ENCODE results near the gene DDX23. TPM values are rescaled to one million over a fixed set of nuclear protein-coding genes. Genes with fewer than 3 reads are reported as not detected.
A peak's percentile ranks its signal among the peaks of the same experiment; 100 is the strongest.

The DDX23 gene
- total RNA-seq, 1 donor from 2014 or later, result 121 TPM

- DNase-seq (ENCODE audit: low read depth), result no peak
Measured at GRCh38 chr12:48823281-48823680, 28.7 kb downstream of the DDX23 start.

- DNase-seq (ENCODE audit: low read depth), result no peak
Measured at GRCh38 chr12:48822711-48823110, 29.3 kb downstream of the DDX23 start.

- no peak for DNase-seq (ENCODE audit: low read depth)
Measured at GRCh38 chr12:48822139-48822538, 29.8 kb downstream of the DDX23 start.

DNA sequence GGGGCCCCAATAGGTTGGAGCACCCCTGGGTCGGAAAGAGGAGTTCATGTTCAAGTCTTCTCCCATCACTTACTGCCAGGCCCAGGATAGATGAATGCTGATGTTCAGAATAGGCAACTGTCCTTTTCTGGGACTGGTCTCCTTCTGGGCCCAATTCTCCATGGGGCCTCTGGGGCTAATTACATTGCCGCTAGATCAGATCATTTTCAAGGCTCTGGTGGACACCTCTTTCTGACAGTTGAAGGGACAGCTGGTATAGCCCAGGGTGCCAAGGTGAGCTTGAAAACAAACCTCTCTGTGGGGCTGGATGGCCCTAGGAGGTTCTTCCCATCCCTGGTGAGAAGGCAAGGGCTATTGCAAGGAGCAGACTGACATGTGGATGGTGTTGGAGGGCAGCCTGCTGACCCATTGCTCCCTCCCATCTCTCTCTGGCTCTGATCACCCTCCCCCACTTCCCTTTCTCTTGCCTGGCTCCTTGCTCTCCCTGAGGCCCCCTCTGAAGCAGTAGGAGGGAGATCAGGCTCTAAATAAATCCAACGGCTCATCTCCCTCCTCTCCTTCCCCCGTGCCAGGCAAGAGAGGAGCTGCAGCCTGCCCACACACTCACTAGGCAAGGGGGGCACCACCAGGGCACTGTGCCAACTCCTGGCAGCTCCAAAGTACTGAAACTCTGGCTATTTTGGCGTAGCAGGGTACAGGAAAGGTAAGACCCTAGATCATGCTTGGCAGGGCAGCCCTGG lies 31.8 kb downstream of the DDX23 start:
- DNase-seq (ENCODE audit: low read depth), result no peak

- no peak for DNase-seq (ENCODE audit: low read depth)
Measured at GRCh38 chr12:48818831-48819590, 33.0 kb downstream of the DDX23 start.

- peak; percentile 15 for DNase-seq (ENCODE audit: low read depth)
Measured at GRCh38 chr12:48817873-48818830, 33.8 kb downstream of the DDX23 start, which contains the start of gene CACNB3. Gene CACNB3, plus strand, starts transcription at chr12:48818496. Its CDS starts 434 bp downstream, at chr12:48818930.

DNA sequence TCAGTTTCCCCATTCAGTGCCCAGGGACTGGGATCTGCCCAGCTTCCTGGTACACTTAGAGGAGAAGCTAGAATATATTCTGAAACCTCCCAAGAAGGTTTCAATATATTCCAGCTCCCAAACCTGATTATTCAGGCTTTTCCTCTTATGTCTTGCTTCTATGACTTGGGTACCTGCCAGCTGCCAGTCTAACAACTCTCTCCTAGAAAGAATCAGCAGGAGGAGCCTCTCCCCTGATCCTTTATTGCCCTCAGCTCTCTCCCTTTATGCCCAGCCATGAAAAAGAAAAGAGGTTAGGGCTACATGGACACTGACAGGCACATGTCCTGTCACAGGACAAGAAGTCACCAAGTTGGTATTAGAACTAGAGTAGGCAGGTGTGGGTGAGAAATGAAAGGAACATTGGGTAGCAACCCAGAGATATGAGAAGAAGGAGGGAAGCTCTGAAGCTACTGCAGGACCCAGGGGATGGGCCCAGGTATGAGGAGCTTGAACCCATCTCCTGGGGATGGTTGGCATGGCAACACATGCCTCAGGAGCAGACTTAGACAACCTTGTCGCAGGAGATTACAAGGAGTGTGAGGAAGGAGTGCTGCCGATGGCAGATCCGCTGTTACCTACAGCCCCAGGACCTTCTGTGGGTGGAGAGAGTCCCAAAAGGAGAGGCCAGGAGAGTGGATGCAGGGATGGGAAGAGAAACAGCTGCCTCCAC lies 35.7 kb downstream of the DDX23 start:
- DNase-seq (ENCODE audit: low read depth), result peak; percentile 25

GRCh38 chr12:48815126-48816110 lies 36.5 kb downstream of the DDX23 start:
- peak; percentile 70 for DNase-seq (ENCODE audit: low read depth)

GRCh38 chr12:48814262-48815125 lies 37.5 kb downstream of the DDX23 start:
- DNase-seq (ENCODE audit: low read depth), result peak; percentile 35

DNA sequence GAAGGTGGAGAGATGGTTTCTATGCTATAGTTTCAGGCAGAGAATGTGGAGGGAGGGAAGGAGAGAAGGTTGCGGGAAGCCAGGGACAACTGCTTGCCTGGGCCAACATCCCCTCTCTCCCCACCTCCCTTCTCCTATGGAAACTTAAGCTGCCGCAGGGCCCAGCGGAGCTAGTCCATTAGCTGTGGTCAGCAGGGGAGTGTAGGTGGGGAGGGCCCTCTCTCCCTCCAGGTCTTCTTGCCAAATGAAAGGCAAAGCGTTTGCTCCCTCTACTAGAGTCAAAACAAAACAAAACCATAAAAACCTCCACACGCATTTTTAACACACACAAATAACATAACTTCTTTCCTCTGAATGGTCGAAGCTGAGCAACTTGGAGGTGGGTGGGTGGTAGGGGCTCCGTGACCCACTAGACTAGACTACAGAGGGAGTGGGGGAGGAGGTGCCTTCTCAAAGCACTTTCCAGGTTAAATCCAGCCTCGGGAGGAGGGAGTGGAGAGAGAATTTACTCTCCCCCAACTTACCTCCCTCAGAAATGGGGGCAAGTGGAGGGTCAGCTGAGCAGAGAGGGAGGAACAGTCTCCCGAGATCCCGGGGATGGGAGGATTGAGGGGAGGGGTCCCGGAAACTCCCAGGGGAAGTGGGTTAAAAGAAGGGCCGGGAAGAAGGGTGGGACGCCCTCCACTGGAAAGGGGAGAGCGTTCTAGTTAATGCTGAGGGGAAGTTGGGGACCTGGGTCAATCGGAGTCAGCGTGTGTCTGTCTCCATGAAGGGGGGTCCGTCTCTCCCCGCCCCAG lies 38.3 kb downstream of the DDX23 start:
- DNase-seq (ENCODE audit: low read depth), result peak; percentile 67

DNA sequence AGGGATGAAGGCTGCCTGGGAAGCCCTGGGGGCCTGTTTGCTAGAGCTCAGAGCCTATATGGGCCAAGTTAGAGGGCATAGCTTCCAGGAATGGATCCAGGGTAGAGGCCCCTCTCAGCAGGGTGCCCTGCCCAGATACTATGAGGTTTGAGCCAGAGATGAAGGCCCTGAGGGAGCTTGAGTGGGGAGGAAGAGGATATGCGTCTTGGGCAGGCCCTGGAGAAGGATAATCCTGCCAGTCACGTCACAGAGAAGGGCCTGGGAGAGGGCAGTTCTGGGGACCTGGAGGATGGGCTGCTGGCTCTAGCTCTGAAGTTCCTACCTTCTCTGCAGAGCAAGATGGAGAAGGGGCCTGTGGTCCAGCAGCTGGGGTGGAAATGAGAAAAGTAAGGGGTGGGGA lies 39.6 kb downstream of the DDX23 start:
- DNase-seq (ENCODE audit: low read depth), result no peak

GRCh38 chr12:48811437-48812090 lies 40.4 kb downstream of the DDX23 start:
- DNase-seq (ENCODE audit: low read depth), result no peak

DNA sequence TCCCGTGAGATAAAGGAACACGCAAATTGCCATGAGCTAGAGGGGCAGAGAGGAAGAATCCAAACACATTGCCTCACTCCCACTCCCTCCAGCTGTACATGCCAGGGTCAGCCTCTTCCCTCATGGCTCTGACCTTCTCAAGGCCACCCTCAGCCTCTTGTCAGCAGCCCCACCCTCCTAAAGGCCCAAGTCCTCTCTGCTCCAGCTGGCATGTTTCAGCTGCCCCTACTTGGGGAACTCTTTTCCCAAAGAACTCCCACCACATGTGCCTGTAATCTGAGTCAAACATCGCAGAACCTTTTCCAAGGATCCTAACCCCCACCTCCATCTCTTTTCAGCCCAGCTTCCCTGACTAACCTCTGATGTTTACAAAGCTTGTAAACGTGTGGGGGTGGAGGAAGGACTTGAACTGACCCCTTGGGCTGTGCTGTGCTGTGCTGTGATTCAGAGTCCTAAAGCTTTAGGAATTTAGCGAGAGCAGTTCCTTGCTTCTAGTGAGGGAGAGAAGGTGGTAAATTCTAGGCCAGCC lies 41.0 kb downstream of the DDX23 start:
- DNase-seq (ENCODE audit: low read depth), result peak; percentile 93

GRCh38 chr12:48807981-48808380 lies 44.0 kb downstream of the DDX23 start:
- no peak for DNase-seq (ENCODE audit: low read depth)

- no peak for DNase-seq (ENCODE audit: low read depth)
Measured at GRCh38 chr12:48803675-48804074, 48.3 kb downstream of the DDX23 start.

DNA sequence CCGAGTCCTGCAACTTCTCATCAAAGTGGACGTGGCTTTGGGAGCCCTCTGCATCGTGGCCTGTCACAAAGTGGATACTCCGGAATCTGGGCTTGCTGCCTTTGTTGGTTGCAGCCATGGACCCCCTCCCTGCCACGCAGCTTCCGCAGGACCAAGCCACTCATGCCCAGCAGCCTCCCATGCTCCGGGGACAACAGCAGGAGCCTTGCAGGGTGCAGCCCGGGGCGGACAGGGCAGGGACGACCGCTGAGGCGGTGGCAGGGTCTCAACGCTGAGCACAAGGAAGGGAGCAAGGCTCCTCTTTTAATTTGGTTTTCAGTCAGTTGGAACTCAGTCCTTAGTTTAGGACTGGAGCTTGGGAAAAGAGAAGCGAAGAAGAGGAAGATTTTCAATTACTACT lies 51.0 kb downstream of the DDX23 start:
- DNase-seq (ENCODE audit: low read depth), result no peak

- no peak for DNase-seq (ENCODE audit: low read depth)
Measured at GRCh38 chr12:48800457-48800856, 51.5 kb downstream of the DDX23 start.
